HCT116 (cell line): ENCODE data around the gene GMDS. TPM values are rescaled to one million over a fixed set of nuclear protein-coding genes. Genes with fewer than 3 reads are reported as not detected.

Source experiments
- CEBPB ChIP-seq: IDR thresholded peaks from 2 replicates; pipeline ENCODE4 v1.6.1; 2012; ENCODE audit warnings: low read depth
- ELF1 ChIP-seq: IDR thresholded peaks from 2 replicates; pipeline ENCODE4 v1.6.1; 2012; ENCODE audit warnings: low read depth, borderline replicate concordance
- FOSL1 ChIP-seq: IDR thresholded peaks from 2 replicates; pipeline ENCODE4 v1.6.1; 2012; ENCODE audit warnings: low read depth
- SIN3A ChIP-seq: IDR thresholded peaks from 2 replicates; pipeline ENCODE4 v1.6.1; 2012; ENCODE audit warnings: low read depth
- ZFX ChIP-seq: fragments of 450-650 bp; IDR thresholded peaks from 2 replicates; pipeline ENCODE4 v1.6.1; 2017
- total RNA-seq: library from RNA; stranded (reverse); gene quantifications from one replicate; pipeline ENCODE4 v1.2.1, GENCODE V29; 2021; ENCODE audit not compliant: unreplicated experiment
- TF ChIP-seq, protein P1 (sequence below): IDR thresholded peaks from 2 replicates; pipeline ENCODE4 v1.6.1; 2012

The GMDS gene
- total RNA-seq, 1 experiment from 2014 or later = 34.4 TPM

DNA sequence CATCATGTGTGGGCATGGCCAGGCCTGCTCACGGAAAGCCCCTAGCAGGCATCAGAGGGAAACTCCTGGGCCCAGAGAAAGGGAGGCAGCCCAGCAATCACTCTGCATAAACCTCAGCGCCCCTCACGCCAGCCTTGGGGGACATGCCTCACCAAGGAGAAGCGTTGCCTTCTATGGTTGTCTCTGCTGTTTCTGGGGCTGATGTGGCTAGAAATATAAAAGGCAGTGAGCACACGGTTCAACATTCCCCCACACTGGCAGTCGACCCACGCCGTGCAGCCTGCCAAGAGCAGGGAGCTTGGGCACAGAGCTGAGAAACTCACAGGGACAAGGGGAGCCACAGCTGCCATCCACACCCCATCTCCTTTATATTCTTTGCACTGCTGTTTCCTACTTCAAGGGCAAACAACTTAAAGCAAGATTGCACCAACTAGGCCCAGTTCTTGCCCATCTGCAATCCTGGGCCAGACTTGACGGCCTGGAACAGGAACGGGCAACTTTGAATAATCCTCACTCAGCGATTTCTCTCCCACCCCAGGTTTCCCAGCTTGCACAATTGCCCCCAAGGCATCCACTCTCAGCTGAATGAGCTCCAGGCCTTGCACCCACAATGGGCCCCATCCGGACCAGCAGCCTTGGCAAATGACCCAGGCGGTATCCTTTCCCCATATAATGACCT is 671.2 kb downstream of the GMDS start (continued):
- TF ChIP-seq ZFX = no peak
- TF ChIP-seq FOSL1 = no peak
- no peak for TF ChIP-seq CEBPB
- TF ChIP-seq SIN3A = no peak
- TF ChIP-seq ELF1 = no peak
- TF ChIP-seq, protein P1, sequence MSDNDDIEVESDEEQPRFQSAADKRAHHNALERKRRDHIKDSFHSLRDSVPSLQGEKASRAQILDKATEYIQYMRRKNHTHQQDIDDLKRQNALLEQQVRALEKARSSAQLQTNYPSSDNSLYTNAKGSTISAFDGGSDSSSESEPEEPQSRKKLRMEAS = no peak
